ENCODE measurements around the gene SPAAR.

Gene SPAAR

DNA sequence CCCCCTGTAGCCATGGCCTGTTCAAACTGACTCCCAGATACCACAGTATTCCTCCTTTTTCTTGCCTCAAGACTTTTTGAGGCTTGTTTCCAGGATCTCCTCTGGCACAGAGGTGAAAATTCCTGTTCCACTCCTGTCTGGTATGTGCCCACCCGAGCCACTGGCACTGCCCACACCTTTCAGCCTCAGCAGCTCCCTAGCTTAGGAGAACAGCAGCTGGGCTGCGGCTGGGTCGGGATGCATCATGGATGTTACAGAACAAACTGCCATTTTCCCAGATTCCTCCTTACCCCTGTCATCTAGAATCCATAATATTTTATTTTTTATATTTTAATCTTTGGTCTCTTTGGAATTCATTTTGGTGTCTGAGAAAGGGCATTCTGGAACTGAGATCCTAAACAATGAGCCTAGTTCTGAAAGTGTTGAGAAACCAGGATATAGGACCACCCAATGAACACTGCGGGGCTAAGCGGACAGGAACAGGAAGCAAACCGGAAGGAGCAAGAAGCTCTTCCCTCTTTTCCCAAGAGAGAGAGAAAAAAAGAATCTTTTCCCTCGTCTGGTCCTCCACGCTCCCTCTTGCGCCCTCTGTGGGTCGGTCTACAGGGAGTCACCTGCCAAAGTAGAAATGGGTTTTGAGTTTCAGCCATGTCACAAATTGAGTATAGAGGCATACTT, 36.2 kb downstream of the SPAAR start:
- DNase-seq, result peak in 41 of 56 donors; percentile 2 to 82 (median 32)

DNA sequence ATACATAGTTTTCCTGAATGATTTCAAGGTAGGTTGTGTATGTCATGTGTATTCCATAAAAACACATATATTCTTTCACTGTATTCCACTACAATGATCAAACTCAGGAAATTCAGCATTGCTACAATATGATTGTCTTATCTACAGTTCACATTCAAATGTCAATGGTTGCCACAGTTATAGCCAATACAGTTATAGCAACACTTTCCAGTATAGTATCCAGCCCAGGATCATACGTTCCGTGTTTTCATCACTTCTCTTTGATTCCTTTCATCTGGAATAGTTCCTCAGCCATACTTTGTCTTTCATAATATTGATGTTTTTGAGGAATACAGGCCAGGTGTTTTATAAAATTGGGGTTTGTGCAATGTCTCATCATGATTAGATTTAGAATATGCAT, 39.2 kb downstream of the SPAAR start:
- no peak for DNase-seq

DNA sequence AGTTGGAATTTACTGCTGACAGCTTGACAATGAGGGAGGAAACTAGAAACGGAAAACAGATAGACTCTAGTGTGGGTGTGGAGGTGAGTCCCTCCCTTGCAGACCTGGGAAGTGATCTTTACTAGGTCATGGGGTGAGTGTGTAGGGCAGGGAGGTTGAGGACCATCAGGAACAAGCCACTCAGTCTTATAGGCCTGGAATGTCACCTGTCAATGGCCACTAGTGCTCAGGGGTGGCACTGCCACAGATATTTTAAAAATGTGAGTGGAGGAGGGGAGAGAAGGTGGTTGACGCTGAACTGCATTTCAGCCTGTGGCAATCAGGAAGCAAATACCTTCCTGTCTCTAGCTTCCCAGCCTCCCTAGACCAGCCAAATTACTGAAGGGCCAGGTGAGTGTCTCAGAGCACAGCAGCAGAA, 39.6 kb downstream of the SPAAR start:
- no peak for DNase-seq

DNA sequence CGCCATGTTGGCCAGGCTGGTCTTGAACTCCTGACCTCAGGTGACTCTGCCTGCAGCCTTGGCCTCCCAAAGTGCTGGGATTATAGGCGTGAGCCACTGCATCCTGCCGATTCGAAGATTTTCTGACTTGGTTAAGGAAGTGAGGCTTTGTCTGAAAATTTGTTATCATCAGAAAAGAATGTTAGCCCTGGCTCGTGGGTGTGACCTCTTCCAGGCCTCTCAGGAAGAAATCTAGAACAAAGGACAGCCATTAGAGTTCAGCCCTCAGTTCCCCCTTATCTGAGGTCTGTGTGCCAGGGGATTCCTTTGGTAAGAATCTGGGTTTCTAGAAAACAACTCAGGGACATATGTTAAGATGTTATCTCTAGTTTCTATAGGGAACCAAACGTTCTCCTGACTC, 42.4 kb downstream of the SPAAR start:
- no peak for DNase-seq

DNA sequence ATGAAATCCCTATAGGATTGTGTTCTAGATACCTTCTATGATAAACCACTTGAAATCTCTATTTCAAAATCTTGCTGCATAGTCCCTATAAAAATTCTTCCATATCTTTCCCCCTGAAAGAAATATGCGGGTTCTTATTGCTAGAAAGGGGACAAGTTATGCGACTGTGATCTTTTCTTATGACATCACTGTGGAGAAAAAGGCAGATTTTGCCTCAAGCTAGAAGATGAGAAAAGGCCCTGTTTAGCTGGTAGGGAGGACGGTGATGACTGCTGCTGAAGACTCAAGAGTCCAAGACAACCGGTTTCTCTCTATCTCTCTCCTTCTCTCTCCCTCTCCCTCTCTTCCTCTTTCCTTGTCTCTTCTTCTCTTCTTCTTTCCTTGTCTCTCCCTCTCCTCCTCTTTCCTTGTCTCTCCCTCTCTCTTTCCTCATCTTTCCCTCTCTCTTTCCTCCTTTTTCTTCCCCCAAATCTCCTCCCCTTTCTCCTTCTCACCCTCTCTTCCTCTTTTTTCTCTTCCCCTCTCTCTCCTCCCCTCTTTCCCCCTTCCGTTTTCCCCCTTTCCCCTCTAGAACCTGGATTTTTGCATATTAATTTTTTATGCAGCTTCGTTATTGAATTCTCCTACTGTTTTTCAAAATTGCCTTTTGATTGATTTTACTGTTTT, 43.4 kb downstream of the SPAAR start:
- DNase-seq, result no peak

DNA sequence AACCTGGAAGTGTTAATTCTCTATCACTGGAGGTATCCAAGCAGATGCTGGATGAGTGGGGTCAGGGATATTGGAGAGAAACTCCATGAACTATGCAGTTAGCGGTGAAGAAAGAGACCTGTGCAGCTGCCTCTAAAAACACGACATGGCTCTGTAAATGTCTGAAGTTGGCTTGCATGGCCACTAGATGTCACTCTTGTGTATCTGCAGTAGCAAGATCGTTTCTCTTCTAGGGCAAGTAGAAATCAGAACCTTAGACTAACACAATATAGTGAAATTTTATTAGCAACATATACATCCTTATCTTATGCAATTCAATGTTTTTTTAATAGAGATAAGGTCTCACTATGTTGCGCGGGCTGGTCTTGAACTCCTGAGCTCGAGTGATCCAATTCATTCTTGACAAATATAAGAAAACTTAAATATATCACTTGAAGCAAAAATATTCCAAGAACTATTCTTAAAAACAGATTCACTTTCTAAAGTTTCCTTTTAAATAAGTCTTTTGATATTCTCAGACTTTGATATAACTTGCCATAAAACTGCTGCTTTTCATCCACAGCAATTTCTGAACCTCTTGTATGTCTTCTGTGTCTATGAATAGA, 45.8 kb downstream of the SPAAR start:
- DNase-seq, result peak in 30 of 56 donors; percentile 1 to 75 (median 19)

DNA sequence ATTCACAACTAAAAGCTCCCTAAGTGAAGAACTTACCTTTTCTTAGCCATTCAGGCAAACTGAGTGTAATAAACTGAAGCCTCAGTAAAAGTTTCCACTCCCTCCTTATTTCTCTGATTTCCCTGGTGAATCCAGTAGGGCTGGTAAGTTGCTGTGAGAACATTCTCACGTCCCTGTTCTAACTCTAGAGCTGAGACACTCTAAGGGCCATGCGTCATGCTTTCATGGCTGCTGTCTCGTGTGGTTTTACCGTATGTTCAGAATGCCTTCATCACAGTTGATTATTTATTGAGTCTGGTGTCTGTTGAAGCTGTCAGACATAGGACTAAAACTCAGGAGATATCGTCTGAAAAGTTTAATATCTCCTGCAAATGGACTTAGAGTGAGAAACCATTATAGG, 47.4 kb downstream of the SPAAR start:
- no peak for DNase-seq

DNA sequence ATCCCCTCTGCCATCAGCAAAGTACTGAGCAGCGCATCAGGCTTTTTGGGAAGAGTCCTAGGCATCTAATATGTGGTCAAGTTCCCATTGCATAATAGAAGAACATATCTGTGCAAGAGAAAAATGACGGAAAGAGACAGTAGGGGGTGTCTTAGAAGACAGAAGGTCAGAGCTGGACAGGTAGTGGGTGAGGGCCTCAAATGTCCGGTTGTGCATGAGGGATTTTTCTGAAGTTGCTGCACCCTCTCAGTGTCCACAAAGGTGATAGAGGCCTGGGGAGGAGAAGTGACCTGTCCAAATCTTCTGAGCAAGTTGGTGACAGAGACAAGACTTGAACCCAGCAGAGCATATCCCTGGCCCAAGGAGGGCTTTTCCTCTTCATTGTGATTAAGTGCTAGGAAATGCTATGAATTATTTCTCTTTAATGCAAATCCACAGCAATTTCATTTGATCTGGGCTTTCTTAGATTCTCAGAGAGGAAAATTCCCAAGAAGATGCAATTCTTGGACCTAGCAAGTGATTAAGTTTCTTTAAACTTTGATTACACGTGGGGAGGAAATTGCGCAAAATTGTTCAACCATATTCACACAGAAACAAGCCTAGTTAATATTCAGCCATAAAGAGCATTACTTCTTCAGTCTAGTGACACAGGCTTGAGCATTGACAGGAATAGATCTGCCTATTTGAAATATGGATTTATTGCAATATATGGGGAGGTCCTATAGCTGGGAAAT, 49.0 kb downstream of the SPAAR start, which contains the start of gene OR2S2:
OR2S2 (minus strand) TSS at position 51 of the 734 bp plus-strand sequence. CDS start 56 bp downstream, outside the sequence.
- no peak for DNase-seq

DNA sequence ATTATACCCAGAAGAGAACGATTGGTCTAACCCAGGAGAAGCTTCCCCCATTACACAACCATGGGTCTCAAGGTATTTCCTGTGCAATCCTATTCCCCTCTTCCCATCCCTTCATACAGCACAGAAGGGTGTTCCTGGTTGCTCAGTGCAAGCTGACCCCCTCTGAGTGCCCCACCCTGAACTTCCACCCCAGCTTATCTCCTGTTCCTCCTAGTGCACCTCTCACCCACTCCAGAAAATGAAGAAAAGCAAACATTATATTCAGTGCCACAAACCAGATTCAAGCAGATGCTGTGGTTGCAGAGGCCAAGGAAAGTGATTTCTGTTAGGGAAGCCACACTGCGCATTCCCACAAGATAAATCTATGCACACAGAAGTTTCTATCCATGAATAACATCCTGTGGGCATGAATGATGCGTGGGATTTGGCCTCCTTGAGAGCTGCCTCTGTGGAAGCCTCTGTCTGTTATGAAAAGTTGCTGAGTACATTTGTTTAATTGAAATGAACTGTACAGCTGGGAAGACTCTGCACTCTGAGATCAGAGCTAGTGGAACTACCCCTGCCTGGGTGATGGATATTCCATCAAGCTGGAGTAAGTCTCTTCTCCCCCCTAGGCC, 50.9 kb downstream of the SPAAR start:
- DNase-seq, result no peak
